GM10266 (cell line): ENCODE results near the gene KCNQ1.
A peak's percentile ranks its signal among the peaks of the same experiment; 100 is the strongest.

ENCODE experiments used
- DNase-seq: peaks from one replicate; pipeline ENCODE4 v3.0.0; 2012; ENCODE audit errors: extremely low spot score
- TF ChIP-seq, protein P1 (sequence below): IDR thresholded peaks from 2 replicates; pipeline ENCODE4 v1.5.1; 2012; ENCODE audit warnings: mild to moderate bottlenecking, low read depth; ENCODE audit not compliant: control insufficient read depth, insufficient read depth; ENCODE audit errors: missing control alignments

KCNQ1 gene

DNA sequence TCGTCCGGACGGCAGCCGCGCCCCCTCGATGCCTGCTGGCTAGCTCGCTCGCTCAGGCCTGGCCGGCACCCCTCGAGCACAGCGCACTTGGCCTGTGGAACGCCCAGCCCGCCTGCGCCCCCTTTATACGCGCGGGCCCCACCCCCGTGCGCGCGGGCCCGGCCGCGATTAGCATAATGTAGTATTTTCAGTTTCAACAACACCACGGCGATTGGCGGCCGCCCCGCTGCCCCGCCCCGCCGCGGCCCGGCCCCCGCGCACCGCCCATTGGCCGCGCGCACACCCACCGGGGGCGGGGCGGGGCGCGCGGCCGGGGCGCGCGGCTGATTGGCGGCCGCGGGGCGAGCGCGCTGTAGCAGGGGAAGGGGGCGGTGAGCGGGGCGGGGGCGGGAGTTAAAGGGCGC is 440.9 kb downstream of the KCNQ1 start, which contains the start of gene CDKN1C:
Gene CDKN1C, minus strand, starts transcription at position 98 of the 404 bp plus-strand sequence. CDS start 319 bp downstream, outside the sequence.
- TF ChIP-seq, protein P1, sequence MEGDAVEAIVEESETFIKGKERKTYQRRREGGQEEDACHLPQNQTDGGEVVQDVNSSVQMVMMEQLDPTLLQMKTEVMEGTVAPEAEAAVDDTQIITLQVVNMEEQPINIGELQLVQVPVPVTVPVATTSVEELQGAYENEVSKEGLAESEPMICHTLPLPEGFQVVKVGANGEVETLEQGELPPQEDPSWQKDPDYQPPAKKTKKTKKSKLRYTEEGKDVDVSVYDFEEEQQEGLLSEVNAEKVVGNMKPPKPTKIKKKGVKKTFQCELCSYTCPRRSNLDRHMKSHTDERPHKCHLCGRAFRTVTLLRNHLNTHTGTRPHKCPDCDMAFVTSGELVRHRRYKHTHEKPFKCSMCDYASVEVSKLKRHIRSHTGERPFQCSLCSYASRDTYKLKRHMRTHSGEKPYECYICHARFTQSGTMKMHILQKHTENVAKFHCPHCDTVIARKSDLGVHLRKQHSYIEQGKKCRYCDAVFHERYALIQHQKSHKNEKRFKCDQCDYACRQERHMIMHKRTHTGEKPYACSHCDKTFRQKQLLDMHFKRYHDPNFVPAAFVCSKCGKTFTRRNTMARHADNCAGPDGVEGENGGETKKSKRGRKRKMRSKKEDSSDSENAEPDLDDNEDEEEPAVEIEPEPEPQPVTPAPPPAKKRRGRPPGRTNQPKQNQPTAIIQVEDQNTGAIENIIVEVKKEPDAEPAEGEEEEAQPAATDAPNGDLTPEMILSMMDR = no peak
- DNase-seq = peak; percentile 98

DNA sequence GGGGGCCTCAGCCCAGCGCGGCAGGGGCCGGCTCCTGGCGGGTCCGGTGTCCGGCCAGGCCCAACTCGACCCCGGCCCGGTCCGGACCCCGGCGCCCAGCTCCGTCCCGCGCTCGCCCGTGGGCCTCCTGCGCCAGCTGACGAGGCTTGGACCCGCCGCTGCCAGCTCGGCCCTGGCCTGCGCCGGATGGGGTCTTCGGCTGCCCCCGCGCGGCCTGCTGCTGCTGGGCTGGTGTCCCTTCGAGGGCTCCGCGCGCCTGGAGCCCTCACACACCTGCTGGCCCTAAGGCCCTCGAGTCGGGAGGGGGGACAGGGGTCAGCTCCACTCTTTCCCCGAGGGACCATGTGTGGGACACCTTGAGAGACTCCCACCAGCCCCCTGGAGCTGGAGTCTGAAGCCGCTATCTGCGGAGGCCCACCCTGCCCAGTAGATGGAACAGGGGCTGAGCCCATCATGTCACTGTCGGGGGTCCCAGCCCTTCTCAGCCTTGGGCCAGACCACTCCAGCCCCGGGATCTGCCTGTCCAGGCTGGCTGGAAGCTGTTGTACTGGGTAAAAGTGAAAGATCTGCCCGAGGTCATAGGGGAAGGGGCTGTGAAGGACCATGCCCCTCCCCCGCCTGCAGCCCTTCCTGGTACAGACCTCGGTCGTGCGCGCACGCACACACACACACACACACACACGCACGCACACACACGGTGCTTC is 441.5 kb downstream of the KCNQ1 start:
- TF ChIP-seq, protein P1 = peak; percentile 15
- DNase-seq = peak; percentile 61

DNA sequence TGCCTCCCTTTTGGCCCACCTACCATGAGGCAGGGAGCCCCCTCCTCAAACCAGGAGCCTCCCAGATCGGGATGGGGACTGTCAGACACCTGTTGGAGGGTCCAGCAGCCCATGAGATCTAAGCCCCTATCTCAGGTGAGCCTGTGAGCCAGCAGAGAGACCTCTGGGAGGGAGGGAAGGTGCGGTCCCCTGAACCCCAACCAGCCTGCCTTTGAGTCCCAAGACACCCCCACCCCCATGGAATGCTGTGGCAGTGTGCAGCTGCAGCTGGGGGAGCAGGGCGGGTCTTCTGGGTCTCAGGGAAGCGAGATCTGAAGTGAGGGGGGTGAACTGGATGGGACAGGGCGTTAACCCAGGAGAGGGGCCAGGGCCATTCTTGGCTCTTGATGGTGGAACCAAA is 442.1 kb downstream of the KCNQ1 start:
- TF ChIP-seq, protein P1 = no peak
- DNase-seq = no peak

DNA sequence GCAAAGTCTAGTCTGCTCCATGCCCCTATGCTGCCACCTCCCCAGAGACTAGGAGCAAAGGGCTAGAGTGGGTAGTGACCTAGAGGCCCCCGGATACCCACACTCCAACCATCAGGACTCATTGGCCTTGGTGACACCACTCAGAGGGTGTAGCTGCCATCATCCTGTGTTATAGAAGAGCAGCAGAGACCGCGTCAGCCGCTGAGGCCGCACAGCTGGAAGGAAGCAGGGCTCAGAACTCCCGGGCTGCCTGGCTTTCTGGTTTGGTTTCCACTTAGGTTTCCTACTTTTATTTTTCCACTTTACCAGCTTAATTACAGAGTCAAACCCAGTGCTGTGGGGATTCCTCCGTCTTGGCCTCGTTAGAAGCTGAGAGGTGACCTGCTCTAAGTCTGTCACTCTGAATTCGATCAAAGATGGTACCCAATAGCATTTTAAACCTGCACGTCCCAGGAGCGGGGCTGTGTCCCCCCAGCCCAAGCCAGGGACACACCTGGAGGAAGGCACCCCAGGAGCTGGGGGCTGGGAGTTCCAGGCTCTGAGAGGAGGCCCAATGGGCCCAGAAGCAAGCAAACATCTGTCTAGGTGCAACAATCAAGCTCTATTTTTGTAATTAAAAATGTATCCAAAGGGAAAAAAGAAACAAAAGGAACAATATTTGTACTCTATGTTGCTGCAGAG is 442.8 kb downstream of the KCNQ1 start:
- no peak for DNase-seq
- TF ChIP-seq, protein P1 = no peak

DNA sequence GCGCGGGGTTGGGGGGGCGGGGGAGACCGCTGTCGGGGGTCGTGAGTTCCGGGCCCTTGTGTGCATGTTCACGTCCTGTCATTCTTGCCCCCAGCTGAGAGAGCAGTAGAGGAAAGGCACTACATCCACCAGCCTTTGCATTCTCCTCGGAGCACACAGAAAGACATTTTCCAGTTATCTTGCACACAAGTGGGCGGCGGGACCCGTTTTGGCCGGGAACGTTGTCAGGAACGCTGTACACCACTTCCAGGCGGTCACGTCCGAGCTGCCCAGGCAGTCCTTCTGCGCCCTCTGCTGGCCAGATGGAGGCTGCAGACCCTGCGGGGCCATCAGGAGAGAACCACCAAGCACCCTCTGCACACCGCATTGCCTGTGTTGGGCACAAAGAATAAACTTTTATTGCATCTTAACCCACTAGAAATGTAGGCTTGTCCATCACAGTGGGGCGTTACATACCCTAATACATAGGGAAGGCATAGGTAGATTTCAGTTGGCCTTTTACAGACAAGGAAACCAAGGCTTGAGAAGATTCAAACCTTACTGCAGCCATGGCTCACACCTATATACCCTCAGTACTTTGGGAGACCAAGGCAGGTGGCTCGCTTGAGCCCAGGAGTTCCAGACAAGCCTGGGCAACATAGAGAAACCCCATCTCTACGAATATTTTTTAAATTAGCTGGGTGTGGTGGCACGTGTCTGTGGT is 443.6 kb downstream of the KCNQ1 start:
- peak; percentile 87 for DNase-seq

DNA sequence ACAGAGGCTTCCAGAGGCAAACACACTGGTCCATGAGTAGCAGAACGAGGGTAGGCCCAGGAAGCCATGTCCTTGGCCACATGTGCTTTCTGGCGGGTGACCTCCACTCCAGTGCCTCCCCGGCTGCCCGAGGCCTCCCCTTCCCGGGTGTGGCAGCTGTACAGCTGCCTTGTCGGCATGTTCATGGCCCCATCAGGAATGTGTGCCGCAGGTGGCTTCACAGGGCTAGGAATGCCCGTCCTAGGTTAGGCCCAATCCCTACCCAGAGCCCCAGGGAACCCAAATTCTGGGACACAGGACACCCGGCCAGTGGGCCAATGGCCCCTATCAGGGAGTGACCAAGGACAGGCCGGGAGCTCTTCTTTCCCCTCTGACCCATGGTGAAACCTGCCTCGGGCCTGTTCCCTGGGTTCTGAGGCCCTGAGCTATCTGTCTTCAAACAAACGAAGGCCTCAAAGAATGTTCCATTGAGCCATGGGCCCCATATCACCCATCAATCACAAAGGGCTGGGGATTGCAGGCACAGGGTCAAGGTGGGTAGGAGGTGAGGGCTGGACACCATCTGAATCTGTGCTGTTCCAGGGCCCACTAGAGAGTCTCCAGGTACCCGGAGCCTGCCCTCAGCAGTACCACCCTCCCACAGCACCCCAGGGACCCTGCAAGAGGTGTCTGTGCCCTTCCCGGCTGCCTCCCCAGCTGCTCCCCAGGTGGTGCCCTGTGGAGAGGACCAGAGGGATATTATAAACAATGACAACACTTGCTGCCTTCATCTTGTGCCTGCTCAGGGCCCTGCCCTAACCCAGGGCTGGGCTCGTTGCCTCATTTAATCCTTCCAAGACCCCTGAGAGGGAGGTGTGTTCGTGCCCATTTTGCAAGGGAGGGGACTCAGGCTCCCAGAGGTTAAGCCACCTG is 444.8 kb downstream of the KCNQ1 start:
- TF ChIP-seq, protein P1 = no peak
- DNase-seq = no peak

More for the DNA sequence above, 443.6 kb downstream of the KCNQ1 start:
- TF ChIP-seq, protein P1 = peak; percentile 98
